MV-4-11 (cell line): Measurements from ENCODE around the gene RNF43.
A peak's percentile ranks its signal among the peaks of the same experiment; 100 is the strongest.

ENCODE experiments used
- DNase-seq: peaks from one replicate; lab custom pipeline; 2025; lab: John Stamatoyannopoulos, UW

RNF43 gene

DNA sequence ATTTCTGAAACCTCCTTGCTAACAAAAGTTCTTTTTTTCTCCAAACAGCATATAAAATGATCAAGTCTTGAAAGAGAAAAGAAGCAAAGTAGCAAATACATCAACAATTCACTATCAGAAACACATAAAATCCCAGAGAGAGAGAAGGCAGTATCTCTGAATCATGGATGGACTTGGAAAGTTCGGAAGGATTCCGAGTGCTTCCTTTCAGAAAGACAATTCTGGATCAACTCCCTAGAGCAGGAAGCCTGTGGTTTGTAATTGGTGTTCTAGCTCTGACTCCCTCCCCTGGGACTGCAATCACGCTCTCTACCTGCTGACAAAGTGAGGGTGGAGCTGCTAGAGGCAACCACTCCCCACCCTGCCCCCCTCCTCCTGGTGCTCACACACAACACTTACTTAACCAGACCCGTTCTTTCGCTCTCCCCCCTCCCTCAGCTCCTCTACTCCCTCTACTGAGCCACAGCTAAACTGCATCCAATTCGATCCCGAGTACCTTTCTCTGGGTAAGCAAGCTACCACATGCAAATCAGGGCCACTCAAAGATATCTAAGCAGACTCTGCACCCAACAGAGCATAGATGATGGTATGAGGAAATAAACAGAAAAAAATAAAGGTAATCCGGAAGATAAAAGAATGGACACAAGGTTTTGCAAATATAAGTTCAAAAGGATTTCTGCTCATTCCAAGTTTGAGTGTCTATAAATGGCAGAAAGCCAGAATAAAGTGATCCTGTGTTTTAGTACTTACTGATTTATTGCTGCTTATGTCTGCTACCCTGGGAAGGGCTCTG lies at the start of gene RNF43:
TSS of gene RNF43 (minus strand) at position 235 of the 793 bp plus-strand sequence. CDS start 1,957 bp downstream, outside the sequence.
- peak; percentile 49 for DNase-seq

DNA sequence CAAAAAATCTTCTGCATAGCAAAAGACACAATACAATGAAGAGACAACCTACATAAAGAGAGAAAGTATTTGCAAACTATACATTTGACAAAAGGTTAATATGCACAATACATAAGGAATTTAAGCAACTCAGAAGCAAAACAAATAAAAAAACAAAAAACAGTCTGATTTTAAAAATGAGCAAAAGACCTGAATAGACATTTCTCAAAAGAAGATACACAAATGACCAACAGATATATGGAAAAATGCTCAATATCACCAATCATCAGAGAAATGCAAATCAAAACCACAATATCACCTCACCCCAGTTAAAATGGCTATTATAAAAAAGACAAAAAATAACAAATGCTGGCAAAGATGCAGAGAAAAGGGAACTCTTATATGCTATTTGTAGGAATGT lies 38.2 kb upstream of the RNF43 start:
- DNase-seq: no peak

DNA sequence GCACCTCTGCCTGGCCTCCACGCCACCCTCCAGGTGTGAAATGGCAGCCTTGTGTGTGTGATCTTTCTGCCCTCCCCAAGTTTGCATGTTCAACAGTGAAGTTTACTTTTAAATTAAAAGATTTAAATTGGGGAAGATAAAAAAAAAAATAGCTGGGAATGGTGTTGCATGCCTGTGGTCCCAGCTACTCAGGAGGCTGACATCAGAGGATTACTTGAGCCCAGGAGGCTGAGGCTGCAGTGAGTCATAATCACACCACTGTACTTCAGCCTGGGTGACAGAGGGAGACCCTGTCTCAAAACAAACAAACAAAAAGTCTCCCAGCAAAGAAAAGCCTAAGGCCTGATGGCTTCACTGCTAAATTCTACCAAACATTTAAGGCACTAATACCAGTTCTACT lies 35.4 kb upstream of the RNF43 start:
- no peak for DNase-seq

DNA sequence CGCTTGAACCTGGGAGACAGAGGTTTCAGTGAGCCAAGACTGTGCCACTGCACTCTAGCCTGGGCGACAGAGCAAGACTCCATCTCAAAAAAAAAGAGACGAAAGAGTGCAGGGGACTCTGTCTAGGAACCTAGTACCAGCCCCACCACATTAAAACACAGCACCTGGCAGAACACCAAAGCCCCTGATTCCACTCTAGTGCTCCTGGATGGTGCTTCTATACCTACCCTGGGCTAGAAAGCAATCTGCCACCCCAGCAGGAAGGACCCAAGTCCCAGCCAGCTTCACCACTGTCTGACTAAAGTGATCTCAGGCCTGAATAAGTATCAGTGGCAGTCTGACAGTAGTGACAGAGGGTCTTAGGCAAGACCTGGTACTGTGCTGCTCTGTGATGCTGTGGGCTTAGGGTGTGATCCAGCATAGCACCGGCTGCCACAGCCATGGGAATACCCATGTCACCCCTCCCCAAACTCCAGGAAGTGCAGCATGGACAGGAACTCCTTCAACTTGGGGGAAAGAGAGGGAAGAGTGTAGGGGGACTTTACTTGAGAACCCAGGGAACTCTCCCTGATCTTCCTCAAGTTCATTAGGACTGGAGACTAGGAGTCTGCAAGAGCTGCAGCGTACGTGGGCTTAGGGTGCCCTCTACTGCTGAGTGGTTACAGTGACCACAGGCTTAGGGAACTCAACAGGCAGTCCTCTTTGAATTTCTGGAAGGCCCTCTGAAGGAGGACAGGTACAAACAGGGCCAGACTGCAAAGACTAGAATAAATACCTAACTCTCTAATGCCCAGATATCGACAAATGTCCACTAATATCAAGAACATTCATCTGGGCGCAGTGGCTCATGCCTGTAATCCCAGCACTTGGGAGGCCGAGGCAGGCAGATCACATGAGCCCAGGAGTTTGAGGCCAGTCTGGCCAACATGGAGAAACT lies 30.0 kb upstream of the RNF43 start:
- DNase-seq: peak; percentile 77

DNA sequence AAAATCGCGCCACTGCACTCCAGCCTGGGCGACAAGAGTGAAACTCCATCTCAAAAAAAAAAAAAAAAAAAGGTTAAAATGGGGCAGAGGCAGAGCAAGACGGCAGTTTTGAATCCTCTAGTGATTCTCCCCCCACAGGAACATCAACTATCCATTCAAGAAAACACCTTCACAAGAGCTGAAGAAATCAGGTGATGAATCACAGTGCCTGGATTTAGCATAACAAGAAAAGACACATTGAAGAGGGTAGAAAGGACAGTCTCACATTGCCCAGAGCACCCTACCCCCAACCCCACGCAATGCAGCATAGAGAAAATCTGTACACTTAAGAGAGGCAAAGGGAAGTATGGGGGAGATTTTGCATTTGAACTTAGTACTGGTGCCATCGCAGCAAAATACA lies 28.8 kb upstream of the RNF43 start:
- no peak for DNase-seq

DNA sequence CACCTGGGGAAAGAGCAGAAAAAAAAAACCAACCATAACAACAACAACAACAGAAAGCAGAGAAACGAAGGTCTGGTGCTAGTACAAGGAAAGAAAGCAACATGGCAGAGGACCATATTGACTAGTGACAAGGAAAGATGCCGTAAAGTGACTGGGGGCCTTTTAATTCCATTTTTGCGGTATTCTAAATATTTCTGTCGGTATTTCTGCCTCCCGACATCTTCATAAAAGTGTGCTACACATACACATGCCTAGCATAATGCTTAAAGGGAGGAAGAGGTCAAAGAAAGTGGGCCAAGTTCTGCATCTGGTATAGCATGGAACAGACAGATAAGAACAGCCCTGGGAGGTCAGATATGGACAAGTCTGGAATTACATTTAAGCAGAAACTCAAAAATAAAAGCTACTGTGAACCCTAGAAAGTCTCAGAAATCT lies 19.5 kb upstream of the RNF43 start:
- DNase-seq: no peak

DNA sequence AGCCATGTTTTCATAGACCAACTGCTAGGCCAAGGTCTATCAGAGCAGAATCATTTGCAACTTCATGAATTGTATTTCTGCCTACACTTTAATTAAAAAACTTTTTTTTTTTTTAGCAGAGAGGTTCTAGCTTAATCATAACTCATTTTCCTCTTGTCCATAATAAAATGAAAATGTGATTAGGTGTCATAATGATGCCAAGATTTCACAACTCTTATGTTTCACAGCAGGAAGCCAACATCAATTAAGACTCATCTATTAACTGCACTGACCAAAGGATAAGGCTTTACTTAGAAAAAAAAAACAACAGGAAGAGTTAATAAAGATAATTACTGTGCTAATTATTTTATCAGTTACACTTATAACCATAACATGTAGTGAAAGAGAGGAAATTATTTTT lies 18.9 kb upstream of the RNF43 start:
- DNase-seq: no peak

DNA sequence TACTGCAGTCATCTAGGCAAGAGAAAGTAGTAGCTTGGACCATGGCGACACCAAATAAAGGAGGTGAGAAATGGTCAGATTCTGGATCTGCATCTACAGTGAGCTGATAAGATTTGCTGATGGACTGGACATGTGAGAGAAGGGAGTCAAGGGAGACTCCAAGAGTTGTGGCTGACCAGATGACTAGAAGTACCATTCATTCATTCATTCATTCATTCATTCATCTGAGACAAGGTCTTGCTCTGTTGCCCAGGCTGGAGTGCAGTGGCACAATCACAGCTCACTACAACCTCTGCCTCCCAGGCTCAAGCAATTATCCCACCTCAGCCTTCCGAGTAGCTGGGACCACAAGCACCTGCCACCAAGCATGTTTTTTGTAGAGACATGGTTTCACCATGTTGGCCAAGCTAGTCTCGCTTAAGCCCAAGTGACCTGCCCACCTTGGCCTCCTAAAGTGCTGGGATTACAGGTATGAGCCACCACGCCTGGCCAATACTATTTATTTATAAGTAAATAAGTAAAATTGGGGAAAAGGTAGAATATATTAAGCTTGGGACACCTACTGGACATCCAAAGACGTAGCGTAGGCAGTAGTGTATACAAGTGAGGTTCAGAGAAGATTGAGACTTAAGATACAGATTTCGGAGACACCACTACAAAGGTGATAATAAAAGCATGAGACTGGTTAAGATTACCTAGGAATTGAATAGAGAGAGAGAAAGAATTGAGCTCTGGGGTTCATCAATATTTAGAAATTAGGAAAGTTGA lies 15.7 kb upstream of the RNF43 start:
- no peak for DNase-seq

DNA sequence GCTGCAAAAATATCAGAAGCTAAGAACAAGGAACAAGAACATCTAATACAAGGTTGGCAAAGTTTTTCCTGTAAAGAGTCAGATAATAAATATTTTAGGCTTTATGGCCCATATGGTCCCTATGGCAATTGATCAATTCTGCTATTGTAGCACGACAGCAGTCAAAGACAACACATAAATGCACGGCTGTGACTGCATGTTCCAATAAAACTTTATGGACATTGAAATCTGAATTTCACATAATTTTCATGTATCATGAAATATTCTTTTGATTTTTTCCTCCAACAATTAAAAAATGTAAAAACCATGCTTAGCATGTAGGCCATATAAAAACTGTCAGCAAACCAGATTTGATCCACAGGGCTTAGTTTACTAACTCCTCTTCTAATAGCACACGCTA lies 10.5 kb upstream of the RNF43 start:
- no peak for DNase-seq

DNA sequence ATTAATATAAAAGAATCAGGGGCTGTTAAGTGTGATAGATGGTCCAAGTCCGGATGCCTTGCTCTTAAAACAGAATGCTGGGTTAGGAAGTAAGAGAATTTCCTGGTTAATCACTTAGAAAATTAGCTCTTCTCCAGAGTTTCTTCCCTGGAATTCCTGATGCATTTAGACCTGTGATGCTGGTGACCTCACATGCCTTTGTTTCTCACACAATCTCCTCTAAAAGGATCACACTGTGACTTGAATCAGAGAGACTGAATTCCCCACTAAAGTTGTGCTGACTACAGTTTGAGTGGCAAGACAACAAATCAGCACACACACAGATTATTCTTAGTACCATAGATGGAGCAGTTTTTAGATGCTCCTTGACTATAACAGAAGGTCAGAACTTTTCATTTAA lies 4.4 kb upstream of the RNF43 start:
- DNase-seq: no peak

DNA sequence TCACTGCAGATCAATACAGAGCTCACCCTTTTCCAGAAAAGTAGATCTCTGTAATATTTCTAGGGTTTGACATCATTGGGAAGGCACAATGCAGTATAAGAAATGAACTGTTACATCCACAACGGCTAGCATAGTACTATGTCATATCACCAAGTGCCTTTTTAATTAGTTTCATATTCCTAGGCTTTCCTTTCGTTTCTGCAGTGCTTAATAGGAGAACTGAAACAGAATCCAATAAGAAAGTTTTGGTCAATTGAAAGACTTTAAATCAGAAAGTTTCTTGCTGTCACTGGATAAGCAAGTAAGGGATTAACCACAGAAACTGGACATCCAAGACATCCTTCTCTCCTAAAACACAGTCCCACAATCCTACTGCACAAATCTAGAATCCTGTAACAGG lies 3.5 kb upstream of the RNF43 start:
- peak; percentile 12 for DNase-seq

DNA sequence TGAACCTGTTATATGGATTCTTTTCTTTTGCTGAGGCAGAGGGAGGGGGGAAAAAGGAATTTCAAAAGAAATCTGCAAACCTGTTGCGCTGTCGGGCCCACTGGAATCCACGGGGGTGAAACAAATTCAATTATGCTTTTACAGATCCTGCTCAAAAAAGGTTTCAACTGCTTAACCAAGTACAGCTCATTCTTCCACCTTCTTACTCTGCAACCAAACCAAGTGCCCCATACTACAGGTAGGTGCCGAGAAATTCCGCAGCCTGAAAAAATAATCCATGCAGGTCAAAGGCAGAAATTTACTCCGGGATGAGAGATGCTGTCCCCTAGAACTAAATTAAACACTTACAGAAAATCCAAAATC lies 416 bp downstream of the RNF43 start:
- no peak for DNase-seq

DNA sequence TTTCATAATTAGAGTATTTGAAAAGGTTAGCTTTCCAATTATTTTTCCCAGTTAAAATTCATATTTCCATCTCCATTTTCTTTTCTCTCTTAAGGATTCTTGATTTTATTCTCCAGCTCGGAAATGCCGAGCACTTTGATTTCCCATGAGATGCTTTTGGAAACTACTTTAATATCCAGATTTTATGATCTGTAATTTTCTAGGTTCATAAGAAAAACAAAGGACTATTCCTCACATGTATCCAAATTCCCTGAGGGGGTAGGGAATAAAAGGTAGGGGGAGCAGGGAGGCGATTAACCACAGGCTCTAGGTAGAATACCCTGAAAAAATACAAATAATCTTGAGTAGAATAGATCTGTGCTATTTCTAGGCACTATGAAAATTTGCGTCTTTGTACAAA lies 938 bp downstream of the RNF43 start:
- no peak for DNase-seq

DNA sequence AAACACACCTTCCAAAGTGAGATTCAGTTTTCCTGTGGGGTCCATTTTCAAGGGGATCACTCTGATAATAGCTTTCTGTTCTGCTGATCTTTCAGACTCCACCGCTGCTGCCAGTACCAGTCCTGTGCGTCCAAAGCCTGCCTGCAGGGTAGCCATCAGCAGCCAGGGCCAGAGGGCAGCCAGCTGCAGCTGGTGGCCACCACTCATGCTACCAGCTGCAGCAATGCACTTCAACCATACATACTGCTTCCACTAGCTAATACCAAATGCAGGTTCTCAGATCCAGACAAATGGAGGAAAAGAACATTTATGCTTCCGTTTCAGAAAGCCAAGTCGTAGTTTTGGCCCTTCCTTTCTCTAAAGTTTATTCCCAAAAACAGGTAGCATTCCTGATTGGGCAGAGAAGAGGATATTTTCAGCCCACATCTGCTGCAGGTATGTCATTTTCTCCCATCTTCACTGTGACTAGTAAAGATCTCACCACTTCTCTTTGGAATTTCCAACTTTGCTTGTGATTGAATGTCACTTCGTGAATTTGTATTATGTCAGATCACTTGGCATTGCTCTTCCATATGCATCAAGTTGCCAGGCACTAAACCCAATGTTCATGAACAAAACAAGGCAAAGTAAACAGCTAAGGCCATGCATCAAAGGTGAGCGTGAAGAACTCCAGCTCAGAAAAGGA lies 1.8 kb downstream of the RNF43 start:
- no peak for DNase-seq

DNA sequence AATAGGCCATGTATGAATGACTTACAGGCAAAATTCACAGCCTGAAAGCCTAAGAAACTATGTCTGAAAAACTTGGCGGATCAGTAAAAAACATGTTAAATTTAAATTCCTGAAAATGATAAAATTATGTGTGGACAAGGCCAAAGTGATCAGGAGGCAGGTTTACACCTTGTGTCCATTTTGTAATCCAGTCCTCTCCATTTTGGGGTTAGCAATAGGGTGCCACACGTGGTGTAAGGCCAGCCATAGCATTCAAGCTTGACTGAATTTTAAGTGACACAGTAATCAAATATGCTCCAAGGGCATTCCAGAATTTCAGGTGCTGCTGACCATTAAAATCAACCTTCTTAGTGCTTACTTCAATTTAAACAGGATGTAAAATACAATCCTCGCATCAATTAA lies 2.7 kb downstream of the RNF43 start:
- no peak for DNase-seq

DNA sequence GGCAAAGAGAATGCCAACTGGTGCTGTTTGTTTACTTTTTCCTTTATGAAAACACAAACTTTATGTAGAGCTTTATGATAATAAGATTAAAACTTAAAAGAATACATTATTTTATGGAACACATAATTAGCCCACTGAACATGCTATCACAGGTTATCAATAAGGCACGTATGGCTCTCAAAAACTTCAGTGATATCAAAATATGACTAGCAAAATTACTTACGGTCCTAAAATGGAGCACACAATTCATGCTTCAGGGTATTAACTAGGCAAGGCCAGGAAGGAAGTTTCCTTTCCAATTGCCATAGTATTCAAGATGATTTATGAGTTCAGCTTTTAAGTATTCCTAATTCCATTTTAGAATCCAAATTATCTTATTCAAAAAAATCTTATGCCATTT lies 3.6 kb downstream of the RNF43 start:
- no peak for DNase-seq

DNA sequence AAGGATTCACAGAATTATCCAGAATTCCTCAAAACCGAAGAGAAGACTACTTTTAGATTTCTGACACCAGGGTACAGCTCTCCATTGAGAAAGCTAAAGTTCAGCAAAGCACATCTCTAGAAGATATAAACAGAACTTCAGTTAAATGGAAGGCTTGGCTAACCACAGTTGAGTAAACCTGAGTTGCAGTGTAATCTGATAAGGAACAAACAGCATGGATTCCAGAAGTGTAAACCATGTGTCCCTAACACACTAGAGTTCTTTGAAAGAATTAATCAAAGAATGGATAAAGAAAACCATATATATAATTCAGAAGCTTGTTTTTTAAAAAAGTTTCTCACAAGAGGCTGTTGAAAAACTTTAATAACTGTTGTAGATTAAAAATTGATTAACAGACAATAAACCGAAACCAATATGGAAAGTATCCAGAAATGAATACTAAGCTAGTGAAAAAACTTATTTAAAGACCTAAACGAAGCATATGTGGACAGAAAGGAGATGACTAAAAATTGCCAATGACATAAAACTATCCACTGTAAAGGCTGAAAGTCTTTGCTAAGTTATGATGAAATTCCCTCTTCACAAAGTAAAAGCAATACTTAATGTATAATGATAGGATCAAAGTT lies 4.3 kb downstream of the RNF43 start:
- DNase-seq: no peak

DNA sequence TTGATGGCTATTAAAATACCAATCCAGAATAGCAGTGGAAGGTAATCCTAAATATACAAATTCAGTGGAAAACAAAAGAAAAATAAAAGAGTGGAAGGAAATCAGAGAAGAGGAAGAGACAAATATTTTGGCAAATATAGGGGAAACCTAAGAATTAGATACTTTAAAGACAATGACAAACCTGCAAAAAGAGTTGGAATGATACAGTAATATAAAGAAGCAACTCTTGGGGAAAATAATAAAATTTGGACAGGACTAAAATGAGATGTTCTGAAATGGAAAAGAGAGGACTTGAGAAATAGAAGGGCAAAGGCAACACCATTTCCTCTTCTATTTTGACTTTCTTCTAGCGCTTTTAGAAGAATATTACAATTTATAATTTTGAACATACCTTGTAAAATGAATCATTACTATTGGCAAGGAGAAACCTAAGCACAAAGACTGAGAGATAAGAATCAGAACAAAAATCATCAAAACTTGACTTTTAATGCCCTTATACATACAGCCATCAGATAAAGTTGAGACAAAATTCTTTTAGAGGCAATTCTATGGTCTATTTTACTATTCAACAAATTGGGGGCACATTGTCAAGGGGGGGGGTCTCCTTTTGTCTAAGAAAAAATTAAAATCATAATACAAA lies 5.2 kb downstream of the RNF43 start:
- no peak for DNase-seq

DNA sequence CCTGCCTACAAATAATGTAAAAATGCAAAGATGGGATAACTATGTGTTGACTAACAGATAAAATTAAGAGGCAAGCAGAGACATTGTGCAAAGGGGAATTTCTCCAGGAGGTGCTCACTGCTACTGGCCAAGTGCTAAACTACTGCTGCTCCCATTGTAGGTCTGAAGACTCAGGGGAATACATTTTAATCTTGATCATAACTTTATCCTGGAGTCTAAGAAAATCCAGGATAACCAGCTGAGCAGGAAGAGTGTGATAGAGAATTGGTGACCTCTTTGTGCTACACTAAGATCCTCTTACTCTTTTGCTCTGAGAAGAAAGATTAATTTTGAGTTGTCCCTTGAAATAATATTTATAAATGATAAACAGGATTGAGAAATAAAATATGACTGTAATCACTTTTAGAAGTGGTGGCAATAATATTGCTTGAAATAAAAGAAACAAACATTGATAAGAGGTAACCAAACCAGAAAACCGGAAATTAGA lies 5.9 kb downstream of the RNF43 start:
- no peak for DNase-seq

DNA sequence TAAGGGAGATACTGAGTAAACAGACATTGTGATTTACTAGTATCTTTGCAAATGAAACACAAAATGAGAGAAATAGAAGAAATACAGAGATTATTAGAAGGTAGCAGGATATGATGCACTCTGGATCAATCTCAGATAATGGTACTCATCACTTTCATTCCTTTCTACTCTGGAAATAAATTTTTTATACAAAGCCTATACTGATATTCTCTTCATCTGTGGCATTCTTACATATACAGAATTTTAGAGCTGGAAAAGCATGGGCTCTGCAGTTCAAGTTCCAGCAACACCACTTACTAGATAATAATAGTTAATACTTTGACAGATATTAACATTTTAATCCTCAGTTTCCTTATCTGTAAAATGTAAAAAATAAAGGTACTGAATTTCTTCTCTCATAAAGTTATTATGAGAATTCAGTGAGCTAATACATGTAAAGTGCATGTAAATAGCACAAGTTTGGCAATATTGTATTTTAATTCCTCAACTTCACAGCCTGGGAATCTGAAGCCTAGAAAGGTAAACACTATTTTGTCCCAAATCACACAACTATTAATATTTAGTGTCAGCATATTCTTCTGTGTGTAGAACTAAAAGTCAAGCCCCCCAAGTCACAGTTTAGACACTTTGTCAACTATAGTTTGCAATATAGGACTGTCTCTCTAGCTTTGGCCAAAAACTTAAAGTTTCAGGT lies 6.5 kb downstream of the RNF43 start:
- DNase-seq: no peak
